Gastrocnemius medialis (tissue), 4 donors: ENCODE data around the gene RNASE1. TPM values are rescaled to one million over a fixed set of nuclear protein-coding genes. Genes with fewer than 3 reads are reported as not detected.

ENCODE experiments used
- ATAC-seq, 2 donors: fragments of 150-250 bp; one replicate each; pipeline ENCODE4 v1.9.1; 2016
- DNase-seq, 2 donors: peaks; one replicate each; pipeline ENCODE4 v3.0.0-alpha.2; 2019
- H3K27ac ChIP-seq, 4 donors: fragments of 200-600 bp; sonication (generic); 1 replicate in 1 of 4; 2 replicates in 3 of 4; pipeline ENCODE4 v1.5.1; 2016 to 2018; ENCODE audit warnings: mild to moderate bottlenecking in 2 of 4, moderate library complexity in 1 of 4
- H3K27me3 ChIP-seq, 3 donors: fragments of 200-600 bp; sonication (generic) in 2 of 3; 1 replicate in 1 of 3; 2 replicates in 2 of 3; pipeline versions ENCODE4 v1.5.1 to v1.6.0; 2016 to 2019; ENCODE audit warnings: mild to moderate bottlenecking in 1 of 3, moderate library complexity in 1 of 3
- H3K36me3 ChIP-seq, 2 donors: fragments of 200-600 bp; sonication (generic) in 1 of 2; one replicate each; pipeline ENCODE4 v1.5.1; 2017 to 2018
- H3K4me1 ChIP-seq, 2 donors: fragments of 200-600 bp; sonication (generic) in 1 of 2; one replicate each; pipeline ENCODE4 v1.5.1; 2016 to 2017; ENCODE audit warnings: mild to moderate bottlenecking in 2 of 2
- H3K4me3 ChIP-seq, 4 donors: fragments of 200-600 bp; sonication (generic) in 3 of 4; 1 replicate in 1 of 4; 2 replicates in 3 of 4; pipeline ENCODE4 v1.5.1; 2016 to 2019; ENCODE audit warnings: mild to moderate bottlenecking in 2 of 4
- H3K9me3 ChIP-seq, 3 donors: fragments of 200-600 bp; sonication (generic) in 2 of 3; 1 replicate in 1 of 3; 2 replicates in 2 of 3; pipeline ENCODE4 v1.5.1; 2016 to 2019
- POLR2A ChIP-seq, 2 donors: fragments of 450-650 bp; IDR thresholded peaks; one replicate each; pipeline ENCODE4 v1.6.1; 2017; ENCODE audit warnings: antibody characterized with exemption in 2 of 2, mild to moderate bottlenecking in 2 of 2, moderate library complexity in 2 of 2
- in situ Hi-C, 4 donors: fragments of 200-750 bp; cut with MboI; loops; one replicate each; pipeline versions ENCODE4 v1.15.0 to v1.8.0; 2017; ENCODE audit warnings: low sequenced_read_pairs in 4 of 4
- intact Hi-C: fragments of 100-400 bp; cut with DNase I; formaldehyde crosslinking; loops from one replicate; pipeline ENCODE4 v1.15.1; 2023; ENCODE audit warnings: low total_unique reads
- total RNA-seq, 4 donors: library from RNA; depleted of rRNA; stranded (reverse); fragments of >200 nt; gene quantifications; one replicate each; pipeline versions ENCODE4 v1.1.0 to v1.2.3, GENCODE V29; 2016
- TF ChIP-seq, protein P1 (sequence below), 5 experiments: fragments of 450-650 bp in 3 of 5; fragments of 200-600 bp in 2 of 5; sonication (generic) in 2 of 5; IDR thresholded peaks in 4 of 5; conservative IDR thresholded peaks in 1 of 5; 1 replicate in 4 of 5; 2 replicates in 1 of 5; pipeline ENCODE4 v1.5.1; 2016 to 2019; ENCODE audit warnings: antibody characterized with exemption in 5 of 5, mild to moderate bottlenecking in 3 of 5, moderate library complexity in 3 of 5

The RNASE1 gene
- total RNA-seq, 4 donors from 2014 or later = 157 to 198 (median 190) TPM

DNA sequence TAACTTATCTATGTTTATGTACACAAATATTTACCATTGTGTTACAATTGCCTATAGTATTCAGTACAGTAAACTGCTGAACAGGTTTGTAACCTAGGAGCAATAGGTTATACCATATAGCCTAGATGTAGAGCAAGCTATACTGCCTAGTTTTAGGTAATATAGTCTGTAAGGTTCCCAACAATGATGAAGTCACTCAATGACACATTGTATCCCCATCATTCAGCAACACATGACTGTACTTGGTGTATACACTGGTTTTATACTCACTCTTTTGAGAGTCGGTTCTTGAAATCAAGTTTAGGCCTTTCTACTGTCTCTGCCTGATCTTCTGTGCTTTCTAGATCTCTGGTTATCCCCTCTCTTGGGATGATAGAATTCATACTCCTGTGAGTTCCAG lies 5.5 kb downstream of the RNASE1 start:
- Histone ChIP-seq H3K27me3 (no peaks in the 10 kb centered on the region), H3K36me3 (no peaks in the 10 kb centered on the region), H3K27ac (peak overlapping the region in 1 of 4 donors; percentile 17), H3K4me1 (peaks cover 0 to 6% of the 10 kb centered on the region in 2 donors), H3K9me3 (no peaks in the 10 kb centered on the region), H3K4me3 (no peak overlapping the region)
- intact Hi-C loops (no loop called here), in situ Hi-C loops (no loop called here)
- no peak for TF ChIP-seq POLR2A (IDR thresholded peaks at IDR 0.05)
- TF ChIP-seq, protein P1, sequence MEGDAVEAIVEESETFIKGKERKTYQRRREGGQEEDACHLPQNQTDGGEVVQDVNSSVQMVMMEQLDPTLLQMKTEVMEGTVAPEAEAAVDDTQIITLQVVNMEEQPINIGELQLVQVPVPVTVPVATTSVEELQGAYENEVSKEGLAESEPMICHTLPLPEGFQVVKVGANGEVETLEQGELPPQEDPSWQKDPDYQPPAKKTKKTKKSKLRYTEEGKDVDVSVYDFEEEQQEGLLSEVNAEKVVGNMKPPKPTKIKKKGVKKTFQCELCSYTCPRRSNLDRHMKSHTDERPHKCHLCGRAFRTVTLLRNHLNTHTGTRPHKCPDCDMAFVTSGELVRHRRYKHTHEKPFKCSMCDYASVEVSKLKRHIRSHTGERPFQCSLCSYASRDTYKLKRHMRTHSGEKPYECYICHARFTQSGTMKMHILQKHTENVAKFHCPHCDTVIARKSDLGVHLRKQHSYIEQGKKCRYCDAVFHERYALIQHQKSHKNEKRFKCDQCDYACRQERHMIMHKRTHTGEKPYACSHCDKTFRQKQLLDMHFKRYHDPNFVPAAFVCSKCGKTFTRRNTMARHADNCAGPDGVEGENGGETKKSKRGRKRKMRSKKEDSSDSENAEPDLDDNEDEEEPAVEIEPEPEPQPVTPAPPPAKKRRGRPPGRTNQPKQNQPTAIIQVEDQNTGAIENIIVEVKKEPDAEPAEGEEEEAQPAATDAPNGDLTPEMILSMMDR (IDR thresholded peaks at IDR 0.05 in 4 of 5, conservative IDR thresholded peaks at IDR 0.05 in 1 of 5) = no peak
- ATAC-seq (no peak), DNase-seq (no peak)

- ATAC-seq (no peak), DNase-seq (no peak)
- Histone ChIP-seq H3K9me3 (no peaks in the 10 kb centered on the region), H3K27me3 (no peaks in the 10 kb centered on the region), H3K4me3 (no peak overlapping the region), H3K36me3 (no peaks in the 10 kb centered on the region), H3K4me1 (peaks cover 0 to 6% of the 10 kb centered on the region in 2 donors), H3K27ac (no peak overlapping the region)
- TF ChIP-seq, protein P1 (IDR thresholded peaks at IDR 0.05 in 4 of 5, conservative IDR thresholded peaks at IDR 0.05 in 1 of 5) = no peak
- TF ChIP-seq POLR2A (IDR thresholded peaks at IDR 0.05) = no peak
- intact Hi-C loops = no loop called here
- in situ Hi-C loops = no loop called here
Observed at GRCh38 chr14:20794644-20795369, 7.8 kb downstream of the RNASE1 start.

DNA sequence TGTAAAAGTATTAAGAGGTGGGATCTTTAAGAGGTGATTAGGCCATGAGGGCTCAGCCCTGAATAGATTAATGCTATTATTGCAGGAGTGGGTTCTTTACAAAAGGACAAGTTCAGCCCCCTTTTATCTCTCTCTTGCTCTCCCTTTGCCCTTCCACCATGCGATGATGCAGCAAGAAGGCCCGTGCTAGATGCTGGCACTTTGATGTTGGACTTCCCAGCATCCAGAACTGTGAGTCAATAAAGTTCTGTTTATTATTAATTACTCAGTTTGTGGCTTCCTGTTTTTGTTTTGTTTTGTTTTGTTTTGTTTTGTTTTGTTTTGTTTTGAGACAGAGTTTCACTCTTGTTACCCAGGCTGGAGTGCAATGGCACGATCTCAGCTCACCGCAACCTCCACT lies 10.1 kb downstream of the RNASE1 start:
- intact Hi-C loops (no loop called here), in situ Hi-C loops (no loop called here)
- no peak overlapping the region for H3K4me3 ChIP-seq
- no peak overlapping the region for H3K27ac ChIP-seq
- no peaks in the 10 kb centered on the region for H3K36me3 ChIP-seq
- H3K9me3 ChIP-seq = no peaks in the 10 kb centered on the region
- DNase-seq (no peak), ATAC-seq (no peak)
- no peaks in the 10 kb centered on the region for H3K27me3 ChIP-seq
- peaks cover 0 to 1% of the 10 kb centered on the region in 2 donors for H3K4me1 ChIP-seq
- TF ChIP-seq, protein P1 (IDR thresholded peaks at IDR 0.05 in 4 of 5, conservative IDR thresholded peaks at IDR 0.05 in 1 of 5) = no peak
- no peak for TF ChIP-seq POLR2A (IDR thresholded peaks at IDR 0.05)

DNA sequence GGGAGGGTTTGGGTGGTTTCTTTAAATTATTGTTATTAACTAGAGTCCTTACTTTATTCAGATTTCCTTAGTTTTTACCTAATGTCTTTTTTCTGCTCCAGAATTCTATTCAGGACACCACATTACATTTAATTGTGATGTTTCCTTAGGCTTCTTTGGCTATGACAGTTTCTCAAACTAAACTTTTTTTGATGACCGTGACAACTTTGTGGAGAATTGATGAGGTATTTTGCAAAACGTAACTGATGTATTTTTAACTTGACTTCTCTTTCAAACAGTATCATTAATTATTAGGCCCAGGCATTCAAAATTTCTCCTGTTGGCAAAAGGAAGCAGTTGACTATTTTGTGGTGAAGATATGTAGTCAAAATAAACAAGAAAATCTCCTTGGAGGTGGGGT lies 11.0 kb downstream of the RNASE1 start:
- ATAC-seq (no peak), DNase-seq (no peak)
- no peak overlapping the region for H3K27ac ChIP-seq
- H3K27me3 ChIP-seq = no peaks in the 10 kb centered on the region
- no peaks in the 10 kb centered on the region for H3K9me3 ChIP-seq
- no peak overlapping the region for H3K4me3 ChIP-seq
- H3K36me3 ChIP-seq = no peaks in the 10 kb centered on the region
- in situ Hi-C loops = no loop called here
- no peaks in the 10 kb centered on the region for H3K4me1 ChIP-seq
- no peak for TF ChIP-seq POLR2A (IDR thresholded peaks at IDR 0.05)
- TF ChIP-seq, protein P1 (IDR thresholded peaks at IDR 0.05 in 4 of 5, conservative IDR thresholded peaks at IDR 0.05 in 1 of 5) = no peak
- intact Hi-C loops = no loop called here

- Histone ChIP-seq H3K27ac (peak overlapping the region in 1 of 4 donors; percentile 15), H3K36me3 (no peaks in the 10 kb centered on the region), H3K4me3 (no peak overlapping the region), H3K4me1 (no peaks in the 10 kb centered on the region), H3K9me3 (no peaks in the 10 kb centered on the region), H3K27me3 (no peaks in the 10 kb centered on the region)
- in situ Hi-C loops (no loop called here), intact Hi-C loops (no loop called here)
- no peak for TF ChIP-seq POLR2A (IDR thresholded peaks at IDR 0.05)
- TF ChIP-seq, protein P1 (IDR thresholded peaks at IDR 0.05 in 4 of 5, conservative IDR thresholded peaks at IDR 0.05 in 1 of 5) = no peak
- DNase-seq (no peak), ATAC-seq (no peak)
Observed at GRCh38 chr14:20791187-20791586, 11.5 kb downstream of the RNASE1 start.
